Measurements from ENCODE around the gene ZNF567.

Gene ZNF567

GRCh38 chr19:36668646-36669045, 18.8 kb upstream of the ZNF567 start:
- Histone ChIP-seq H3K4me3 (ENCODE audit: low read depth, low read length) (no peak overlapping the region), H3K27ac (no peak overlapping the region), H3K36me3 (replicated peaks) (peaks cover 7% of the 10 kb centered on the region), H3K27me3 (replicated peaks) (no peaks in the 10 kb centered on the region)
- in situ Hi-C loops (cut with HindIII; ENCODE audit: low pct_ligation_motif_present, low sequenced_read_pairs) = no loop called here
- no peak for DNase-seq
- TF ChIP-seq, protein P1, sequence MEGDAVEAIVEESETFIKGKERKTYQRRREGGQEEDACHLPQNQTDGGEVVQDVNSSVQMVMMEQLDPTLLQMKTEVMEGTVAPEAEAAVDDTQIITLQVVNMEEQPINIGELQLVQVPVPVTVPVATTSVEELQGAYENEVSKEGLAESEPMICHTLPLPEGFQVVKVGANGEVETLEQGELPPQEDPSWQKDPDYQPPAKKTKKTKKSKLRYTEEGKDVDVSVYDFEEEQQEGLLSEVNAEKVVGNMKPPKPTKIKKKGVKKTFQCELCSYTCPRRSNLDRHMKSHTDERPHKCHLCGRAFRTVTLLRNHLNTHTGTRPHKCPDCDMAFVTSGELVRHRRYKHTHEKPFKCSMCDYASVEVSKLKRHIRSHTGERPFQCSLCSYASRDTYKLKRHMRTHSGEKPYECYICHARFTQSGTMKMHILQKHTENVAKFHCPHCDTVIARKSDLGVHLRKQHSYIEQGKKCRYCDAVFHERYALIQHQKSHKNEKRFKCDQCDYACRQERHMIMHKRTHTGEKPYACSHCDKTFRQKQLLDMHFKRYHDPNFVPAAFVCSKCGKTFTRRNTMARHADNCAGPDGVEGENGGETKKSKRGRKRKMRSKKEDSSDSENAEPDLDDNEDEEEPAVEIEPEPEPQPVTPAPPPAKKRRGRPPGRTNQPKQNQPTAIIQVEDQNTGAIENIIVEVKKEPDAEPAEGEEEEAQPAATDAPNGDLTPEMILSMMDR (IDR thresholded peaks at IDR 0.05; ENCODE audit: low read depth, low read length, missing control alignments) = no peak

DNA sequence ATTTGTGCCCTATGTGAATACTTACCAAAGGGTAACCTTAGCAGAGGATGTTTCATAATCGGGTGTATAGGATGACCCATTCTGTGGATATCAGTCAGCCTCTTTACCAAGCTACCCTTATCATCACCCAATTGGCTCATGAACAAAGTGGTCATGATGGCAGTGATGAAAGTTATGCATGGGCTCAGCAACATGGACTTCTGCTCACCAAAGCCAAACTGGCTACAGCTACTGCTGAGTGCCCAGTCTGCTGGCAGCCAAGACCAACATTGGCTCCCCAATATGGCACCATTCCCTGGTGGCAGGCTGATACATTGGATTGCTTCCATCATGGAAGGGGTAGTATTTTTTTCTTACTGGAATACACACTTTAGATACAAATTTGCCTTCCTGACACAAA, 15.0 kb upstream of the ZNF567 start:
- in situ Hi-C loops (cut with HindIII; ENCODE audit: low pct_ligation_motif_present, low sequenced_read_pairs) = no loop called here
- TF ChIP-seq, protein P1 (IDR thresholded peaks at IDR 0.05; ENCODE audit: low read depth, low read length, missing control alignments) = no peak
- no peaks in the 10 kb centered on the region for H3K27me3 ChIP-seq (replicated peaks)

GRCh38 chr19:36674201-36674600, 13.2 kb upstream of the ZNF567 start:
- no peaks in the 10 kb centered on the region for H3K36me3 ChIP-seq (replicated peaks)
- TF ChIP-seq, protein P1 (IDR thresholded peaks at IDR 0.05; ENCODE audit: low read depth, low read length, missing control alignments) = no peak
- H3K27me3 ChIP-seq (replicated peaks) = no peaks in the 10 kb centered on the region
- no peak overlapping the region for H3K27ac ChIP-seq
- no peak for DNase-seq
- in situ Hi-C loops (cut with HindIII; ENCODE audit: low pct_ligation_motif_present, low sequenced_read_pairs) = no loop called here
- H3K4me3 ChIP-seq (ENCODE audit: low read depth, low read length) = no peak overlapping the region

More for the DNA sequence above, 15.0 kb upstream of the ZNF567 start:
- H3K36me3 ChIP-seq (replicated peaks) = no peaks in the 10 kb centered on the region
- H3K27ac ChIP-seq = no peak overlapping the region
- no peak overlapping the region for H3K4me3 ChIP-seq (ENCODE audit: low read depth, low read length)
- DNase-seq = no peak

DNA sequence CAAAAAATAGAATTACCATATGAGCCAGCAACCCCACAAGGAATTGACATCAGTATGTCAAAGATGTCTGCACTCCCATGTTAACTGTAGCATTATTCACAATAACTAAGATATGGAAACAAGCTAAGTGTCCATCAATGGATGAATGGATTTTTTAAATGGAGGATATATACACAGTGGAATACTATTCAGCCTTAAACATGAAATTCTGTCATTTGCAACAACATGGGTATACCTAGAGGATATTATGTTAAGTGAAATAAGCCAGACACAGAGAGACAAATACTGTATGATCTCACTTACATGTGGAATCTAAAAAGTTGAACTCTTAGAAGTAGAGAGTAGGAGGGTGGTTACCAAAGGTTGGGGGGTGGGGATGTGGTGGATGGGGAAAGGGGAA, 8.0 kb upstream of the ZNF567 start:
- Histone ChIP-seq H3K27ac (no peak overlapping the region), H3K27me3 (replicated peaks) (no peaks in the 10 kb centered on the region), H3K36me3 (replicated peaks) (no peaks in the 10 kb centered on the region), H3K4me3 (ENCODE audit: low read depth, low read length) (no peak overlapping the region)
- in situ Hi-C loops (cut with HindIII; ENCODE audit: low pct_ligation_motif_present, low sequenced_read_pairs) = no loop called here
- no peak for DNase-seq
- TF ChIP-seq, protein P1 (IDR thresholded peaks at IDR 0.05; ENCODE audit: low read depth, low read length, missing control alignments) = no peak

GRCh38 chr19:36685835-36686234, 1.6 kb upstream of the ZNF567 start:
- no peak for DNase-seq
- Histone ChIP-seq H3K4me3 (ENCODE audit: low read depth, low read length) (no peak overlapping the region), H3K27me3 (replicated peaks) (no peaks in the 10 kb centered on the region), H3K36me3 (replicated peaks) (peaks cover 10% of the 10 kb centered on the region), H3K27ac (no peak overlapping the region)
- TF ChIP-seq, protein P1 (IDR thresholded peaks at IDR 0.05; ENCODE audit: low read depth, low read length, missing control alignments) = no peak
- in situ Hi-C loops (cut with HindIII; ENCODE audit: low pct_ligation_motif_present, low sequenced_read_pairs) = no loop called here

Measured in brain microvascular endothelial cell (primary cell).